GM21825 (cell line): ENCODE results near the gene LMO7.
"Not testable (repeated sequence)": the region's sequence is repeated elsewhere in the genome, so short reads cannot be mapped to it uniquely, and the experiment has no call there.

ENCODE experiments used
- ATAC-seq: cut with Tn5 transposase; IDR thresholded peaks from one replicate; pipeline ENCODE4 v1.9.1; 2021; ENCODE audit warnings: mild to moderate bottlenecking, moderate library complexity; ENCODE audit not compliant: unreplicated experiment

The LMO7 gene

DNA sequence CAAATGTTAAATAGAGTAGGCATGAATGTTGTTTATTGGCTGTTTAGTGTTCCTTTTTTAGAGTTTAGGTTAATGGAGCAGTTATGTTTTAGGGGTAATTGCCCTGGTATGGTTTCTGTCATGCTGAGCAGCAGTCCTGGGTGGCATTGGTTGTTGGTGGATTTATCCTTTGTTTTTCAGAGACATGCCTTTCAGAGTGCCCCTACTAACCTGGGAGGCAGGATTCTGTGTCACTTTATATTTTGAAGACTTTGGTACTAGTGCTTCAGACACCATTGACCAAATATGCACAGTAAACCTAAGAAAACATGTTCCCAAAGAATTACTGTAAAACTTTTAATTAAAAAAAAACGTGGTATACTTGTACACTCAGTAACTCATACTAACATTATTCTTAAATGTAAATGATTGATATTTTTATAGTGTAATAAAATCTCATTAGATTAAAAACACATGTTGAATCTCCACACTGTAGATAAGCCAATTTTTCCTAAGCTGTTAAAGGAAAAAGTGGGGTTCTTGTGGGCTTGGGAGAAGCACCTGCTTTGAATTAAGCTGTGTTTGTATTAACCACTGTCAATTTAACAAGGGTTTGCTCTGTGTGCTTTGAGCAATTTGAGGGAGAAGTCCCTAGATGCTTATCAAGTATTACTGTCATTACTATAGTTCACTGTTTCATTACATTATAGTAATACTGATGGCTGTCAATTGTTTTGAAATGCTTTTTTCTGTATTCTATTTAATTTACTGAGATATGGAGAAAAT, 133.2 kb downstream of the LMO7 start:
- ATAC-seq: no peak

DNA sequence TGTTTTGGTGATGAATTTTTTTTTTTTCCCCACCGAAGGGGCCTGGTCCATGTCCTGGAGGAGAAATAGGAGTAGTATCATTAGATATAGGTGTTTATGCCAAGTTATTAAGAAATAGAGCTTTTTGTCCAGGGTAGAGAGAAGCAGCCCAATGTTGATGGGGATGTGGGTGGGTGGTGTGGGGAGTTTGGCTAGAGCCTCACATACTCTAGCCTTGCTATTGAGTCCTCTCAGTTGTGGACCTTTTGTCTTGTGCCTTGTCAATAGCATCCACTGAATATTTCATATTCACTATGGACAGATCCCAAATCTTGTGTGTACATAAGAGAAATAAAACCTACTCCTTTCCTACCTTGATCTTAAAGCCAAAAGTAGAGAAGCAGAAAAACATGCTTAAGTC, 134.0 kb downstream of the LMO7 start:
- no peak for ATAC-seq

DNA sequence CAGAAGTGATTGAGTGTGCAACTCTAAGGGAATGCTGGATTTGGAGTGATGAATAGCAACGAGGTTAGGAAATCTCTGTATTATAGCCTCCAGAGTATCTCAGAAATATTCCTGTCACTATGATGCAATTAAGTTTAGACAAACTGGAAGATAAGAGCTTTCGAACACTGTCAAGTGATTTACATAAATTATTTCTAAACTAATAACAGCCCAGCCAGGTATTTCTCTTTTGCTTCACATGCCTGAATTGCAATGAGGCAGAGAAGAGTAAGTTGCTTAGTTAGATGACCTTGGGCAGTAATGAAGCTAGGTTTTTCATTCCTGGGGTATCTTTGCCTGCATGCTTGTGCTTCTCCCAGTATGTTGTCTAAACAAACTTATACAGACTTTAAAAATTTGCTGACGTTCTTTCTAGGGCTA, 134.5 kb downstream of the LMO7 start:
- ATAC-seq: no peak

DNA sequence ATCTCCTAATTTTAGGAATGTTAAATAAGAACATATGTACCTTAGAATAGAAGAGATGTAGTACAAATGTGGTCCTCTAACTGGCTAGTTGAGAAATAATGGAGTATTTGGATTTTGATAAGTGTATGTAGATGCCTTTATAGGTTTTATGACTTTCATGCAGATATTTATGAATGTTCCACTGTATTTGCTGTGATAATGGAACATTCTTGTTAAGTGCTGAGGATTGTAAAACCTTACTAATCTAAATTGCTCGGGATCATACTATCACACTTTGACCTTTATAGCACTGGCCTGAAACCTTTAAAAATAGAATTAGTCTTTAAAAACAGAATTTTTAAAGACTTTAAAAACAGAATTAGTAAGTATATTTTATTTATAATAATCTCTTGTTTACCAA, 135.1 kb downstream of the LMO7 start:
- no peak for ATAC-seq

DNA sequence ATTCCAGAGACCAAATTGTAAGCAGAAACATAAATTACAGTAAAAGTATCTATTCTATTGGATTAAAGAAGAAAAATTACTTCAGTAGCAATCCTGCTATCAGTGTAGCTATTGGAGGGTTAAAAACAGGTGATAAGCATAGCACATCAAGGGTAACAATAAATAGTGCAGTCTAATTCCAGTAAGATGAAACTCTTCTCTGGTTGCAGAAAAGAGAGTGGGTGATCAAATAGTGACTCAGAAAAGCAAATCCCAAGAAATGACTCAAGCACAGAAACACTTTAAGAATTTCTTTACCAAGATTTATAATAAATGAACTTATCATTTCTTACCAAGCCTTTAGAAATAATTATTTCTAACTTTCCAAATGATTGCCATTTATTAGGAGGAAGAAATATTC, 135.7 kb downstream of the LMO7 start:
- no peak for ATAC-seq

DNA sequence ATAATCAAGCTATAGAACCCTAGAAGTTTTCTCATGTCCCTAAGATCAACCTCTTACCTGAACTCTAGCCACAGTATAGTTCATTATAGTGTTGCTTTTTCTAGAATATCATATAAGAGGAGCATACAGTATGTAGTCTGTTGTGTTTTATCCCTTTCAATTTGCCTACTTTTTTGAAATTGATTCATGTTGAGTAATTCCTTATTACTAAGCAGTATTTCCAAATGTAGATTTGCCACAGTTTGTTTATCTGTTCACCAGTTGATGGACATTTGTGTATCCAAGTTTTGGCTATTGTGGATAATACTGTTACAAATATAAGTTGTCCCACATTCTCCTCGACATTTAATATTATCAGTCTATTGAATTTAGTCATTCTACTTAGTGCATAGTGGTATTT, 138.0 kb downstream of the LMO7 start:
- ATAC-seq: no peak

DNA sequence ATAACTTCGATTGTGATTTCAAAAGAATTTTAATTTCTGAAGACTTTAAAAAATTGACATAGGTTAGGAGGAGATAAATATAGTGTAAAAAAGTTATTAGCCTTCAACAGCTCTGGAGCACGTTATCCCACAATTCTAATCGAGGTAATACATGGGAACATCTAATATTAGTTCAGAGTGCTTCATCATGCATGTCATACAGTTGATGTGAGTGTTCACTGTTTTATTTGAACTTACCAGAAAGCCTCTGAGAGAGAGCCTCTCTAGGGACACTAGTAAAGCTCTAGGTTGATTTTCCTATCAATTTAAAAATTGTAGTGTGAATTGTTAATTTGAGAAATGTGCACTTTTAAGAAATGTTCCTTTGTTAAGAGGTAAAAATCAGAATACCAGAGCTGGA, 140.4 kb downstream of the LMO7 start:
- ATAC-seq: no peak

DNA sequence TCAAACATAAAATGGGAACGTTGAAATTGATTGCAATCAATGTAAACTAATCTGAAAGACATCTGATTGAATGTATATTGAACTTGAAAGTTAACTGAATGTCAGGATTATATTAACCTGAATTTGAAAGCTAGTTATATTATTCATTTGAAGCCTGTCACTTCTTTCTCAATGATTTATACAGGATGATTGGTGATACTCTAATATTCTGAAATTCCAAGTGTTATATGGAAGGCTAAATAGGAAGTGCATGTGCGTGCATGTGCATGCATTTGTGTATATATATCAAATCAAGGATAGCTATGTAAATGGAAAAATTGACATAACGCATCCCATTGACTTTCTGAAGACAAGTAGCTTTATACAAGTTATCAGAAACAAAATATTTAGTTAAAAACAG, 143.3 kb downstream of the LMO7 start:
- no peak for ATAC-seq

DNA sequence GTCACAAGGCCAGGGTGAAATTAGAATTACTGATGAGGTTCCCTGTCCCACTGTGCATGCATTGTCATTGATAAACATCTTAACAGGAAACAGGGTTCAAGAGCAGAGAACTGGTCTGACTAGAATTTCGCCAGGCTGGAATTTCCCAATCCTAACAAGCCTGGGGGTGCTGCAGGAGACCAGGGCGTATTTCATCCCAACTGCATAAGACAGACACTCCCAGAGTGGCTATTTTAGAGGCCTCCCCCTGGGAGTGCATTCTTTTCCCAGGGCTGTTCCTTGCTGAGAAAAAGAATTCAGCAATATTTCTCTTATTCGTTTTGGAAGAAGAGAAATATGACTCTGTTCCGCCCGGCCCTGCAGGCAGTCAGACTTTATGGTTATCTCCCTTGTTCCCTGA, 144.0 kb downstream of the LMO7 start:
- ATAC-seq: not testable (repeated sequence)

DNA sequence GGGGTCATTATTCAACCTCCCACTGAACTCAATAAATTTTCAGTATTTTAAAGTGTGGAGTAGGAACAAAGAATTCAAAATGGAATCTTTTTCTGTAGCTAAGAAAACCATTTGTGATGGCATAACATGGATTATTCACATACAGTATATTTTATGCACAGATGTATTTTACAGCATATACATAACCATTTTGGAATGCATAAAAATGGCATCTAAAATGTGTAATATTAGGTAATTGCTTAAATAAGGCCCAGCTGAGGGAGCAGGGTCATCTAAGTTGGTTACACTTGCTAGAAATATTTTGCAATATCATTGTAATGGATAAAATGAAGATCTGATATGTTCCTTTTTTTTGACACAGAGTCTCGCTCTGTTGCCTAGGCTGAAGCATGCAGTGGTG, 146.9 kb downstream of the LMO7 start:
- ATAC-seq: no peak

DNA sequence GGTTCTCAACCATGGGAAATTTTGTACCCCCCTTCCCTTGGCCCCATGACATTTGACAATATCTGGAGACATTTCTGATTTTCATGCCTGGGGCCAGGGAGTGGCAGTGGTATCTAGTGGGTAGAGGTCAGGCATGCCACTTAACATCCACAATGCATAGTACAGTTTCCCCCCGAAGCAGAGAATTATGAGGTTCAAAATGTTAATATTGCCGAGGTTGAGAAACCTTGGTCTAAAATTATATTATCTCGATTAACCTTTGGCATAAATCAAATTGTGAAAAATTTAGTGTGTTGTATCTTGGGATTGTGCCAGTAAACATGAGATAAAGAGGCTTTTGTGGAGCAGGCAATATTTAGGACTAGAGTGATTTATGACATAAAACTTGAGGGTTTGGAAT, 147.9 kb downstream of the LMO7 start:
- ATAC-seq: no peak

DNA sequence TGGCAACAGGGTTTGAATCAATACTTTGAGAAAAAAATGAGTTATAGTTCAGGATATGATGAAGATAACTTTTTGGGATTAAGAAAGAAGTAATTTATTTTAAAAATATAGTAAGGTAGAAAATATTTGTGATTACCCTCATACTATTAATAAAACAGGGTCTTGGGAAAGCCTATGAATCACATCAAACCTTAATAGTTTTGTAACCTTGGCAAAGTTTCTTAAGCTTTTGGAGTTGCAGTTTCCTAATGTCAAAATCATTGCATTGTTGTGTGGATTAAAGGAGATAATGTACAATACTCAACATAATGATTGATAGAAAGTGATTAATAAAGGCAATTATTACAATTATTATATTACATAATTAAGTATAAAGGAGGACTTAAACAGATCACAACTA, 149.0 kb downstream of the LMO7 start:
- ATAC-seq: no peak

DNA sequence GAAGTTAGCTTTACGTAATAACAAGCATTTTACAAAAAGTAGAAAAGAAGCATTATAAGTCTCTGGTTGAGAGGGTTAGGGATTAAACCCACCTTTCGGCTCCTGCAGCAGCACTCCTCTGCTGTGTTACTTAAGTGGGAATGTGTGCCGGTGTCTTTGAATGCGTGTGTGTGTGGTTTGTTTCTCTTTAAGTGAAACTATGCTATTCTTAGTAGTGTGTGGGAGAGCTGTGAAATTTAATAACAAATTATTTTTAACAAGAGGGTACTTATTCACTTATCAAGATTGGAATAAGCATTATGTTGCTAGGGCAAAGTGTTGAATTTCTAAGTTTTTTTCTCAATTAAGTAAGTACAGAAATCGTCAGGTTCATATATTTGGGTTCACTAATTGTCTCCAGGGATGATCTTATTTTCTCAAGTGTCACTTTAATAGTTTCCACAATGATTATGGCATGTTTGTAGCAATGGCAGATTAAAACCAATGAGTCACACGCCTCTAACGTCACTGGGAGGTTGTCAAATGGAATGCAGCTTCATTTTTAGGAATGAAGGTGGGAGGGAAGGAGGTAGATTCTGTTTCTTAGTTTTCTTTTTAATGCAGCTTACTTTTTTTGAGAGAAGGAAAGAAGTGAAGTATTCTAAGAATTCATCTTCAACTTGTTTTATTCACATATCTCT, 151.3 kb downstream of the LMO7 start:
- ATAC-seq: no peak

DNA sequence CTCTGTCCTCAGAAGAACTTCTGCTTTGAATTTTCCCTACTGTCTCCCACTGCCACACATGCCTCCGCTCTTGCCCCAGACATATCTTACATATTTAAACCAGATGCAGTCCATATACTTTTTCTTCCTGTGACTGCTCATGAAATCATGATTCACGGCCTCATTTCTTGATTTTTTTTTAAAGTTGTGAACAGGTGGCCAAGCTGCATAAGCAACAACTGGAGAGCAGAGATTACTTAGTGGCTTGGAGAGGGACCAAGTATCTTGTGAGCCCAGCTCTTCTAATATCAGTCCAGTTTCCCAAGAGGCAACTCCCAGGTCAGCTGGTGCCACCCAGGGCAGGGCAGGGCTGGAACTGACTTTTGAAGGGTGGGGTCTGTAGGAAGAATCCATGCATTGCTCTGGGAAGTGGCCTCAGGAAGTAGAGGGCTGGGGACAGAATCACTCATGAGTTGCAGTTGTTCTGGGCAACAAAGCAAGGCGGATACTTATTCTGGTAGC, 152.4 kb downstream of the LMO7 start:
- ATAC-seq: no peak

DNA sequence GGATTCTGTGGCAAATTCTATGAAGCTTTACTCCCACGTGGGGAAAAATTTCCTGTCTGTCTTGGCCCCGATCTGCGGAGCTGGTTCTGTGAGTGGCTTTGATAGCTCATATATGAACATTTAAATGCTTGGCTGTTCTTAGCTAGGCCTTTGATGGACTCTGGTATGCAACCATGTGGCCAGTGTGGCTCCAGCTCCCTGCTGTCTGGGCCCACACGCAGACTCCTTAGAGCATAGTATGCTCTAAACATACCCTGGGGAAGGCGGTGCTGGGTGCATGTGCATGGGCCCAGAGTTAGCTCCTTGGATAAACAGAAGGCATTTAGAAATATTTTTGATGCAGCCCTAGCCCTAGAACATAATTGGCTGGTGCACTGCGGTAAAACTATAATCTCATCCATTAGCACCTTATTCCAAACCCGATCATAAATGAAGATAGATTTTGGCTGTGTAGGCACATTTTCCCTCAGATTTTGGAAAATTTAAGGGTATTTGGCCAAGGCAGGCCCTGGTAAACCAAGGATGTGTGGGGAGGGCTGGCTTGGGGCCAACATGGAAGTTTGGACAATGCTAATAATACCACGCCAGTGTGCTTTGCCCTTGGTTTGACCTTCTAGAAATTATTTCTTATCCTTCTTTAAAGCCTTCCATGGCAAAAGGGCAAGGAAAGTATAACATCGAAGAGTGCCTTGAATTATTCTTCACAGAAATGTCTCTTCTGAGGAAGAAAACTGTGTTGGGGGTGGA, 153.5 kb downstream of the LMO7 start:
- ATAC-seq: no peak

DNA sequence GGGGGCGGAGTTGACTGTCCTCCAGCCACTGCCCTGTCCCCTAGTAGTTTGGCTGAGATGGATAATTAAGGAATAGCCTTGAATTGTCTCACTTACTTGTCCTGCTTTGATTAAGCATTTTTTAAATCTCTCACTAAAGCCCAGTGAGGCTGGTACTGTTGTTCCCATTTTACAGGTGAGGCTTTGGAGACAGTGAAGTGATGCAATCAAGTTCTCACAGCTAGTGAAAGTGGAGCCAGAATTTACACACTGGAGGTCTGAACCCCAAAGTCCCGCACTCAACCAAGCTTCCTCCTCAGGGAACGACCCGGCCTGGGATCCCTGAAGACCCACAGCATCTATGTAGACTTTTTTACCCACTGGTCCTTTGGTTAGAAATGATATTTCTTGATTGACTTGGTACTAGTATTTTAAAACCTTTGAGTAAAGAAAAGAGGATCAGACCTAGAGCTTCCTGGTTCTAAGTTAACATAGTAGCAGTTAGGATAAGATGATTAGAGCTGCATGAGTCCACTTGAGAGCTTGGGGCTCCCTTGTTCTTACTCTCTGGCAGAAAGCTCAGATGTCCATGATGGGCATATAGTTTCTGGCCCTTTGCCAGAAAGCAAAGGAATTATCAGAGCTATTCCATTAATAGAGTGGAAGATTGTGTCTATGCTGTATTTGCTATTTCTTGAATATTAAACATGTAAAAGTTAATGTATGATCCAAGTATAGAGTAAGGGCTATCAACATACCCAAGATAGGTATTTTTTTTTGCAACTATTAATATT, 154.3 kb downstream of the LMO7 start:
- ATAC-seq: no peak

DNA sequence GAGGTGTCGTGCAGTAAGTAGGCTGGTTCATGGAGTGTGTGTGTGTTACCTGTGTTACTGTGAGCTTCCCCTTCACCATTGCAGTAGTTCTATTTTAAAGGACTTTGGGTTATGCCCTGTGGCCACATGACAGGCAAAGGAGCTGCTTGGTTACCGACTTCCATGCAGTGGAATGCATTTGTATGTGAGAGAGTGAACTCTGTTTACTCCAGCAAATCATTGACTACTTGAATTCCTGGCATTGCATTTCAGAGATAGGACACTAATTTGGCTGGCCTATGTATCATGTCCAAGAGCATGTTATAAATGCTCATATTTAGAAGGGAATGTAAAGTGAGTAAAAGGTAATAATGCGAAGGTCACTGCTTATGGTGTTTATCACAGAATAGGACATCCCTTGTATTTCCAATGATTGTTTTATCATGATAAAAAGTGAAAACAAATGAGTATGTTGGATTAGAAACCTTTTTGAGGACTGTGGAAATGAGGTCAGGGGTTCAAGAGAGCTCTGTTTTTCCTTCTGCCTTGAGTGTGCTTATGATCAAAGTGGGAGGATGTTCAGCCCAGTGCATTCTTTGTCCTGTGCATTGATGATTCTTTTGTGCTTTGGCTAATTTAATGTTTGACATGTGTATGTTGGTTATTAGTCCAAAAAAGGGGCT, 156.5 kb downstream of the LMO7 start:
- ATAC-seq: no peak

DNA sequence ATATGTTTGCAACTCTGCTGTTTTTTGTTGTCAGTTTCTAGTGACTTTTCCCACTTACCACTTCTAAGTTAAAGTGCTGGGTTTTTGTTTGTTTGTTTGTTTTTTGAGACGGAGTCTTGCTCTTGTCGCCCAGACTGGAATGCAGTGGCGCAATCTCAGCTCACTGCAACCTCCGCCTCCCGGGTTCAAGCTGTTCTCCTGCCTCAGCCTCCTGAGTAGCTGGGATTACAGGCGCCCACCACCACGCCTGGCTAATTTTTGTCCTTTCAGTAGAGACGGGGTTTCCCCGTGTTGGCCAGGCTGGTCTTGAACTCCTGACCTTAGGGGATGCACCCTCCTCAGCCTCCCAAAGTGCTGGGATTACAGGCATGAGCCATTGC, 157.0 kb downstream of the LMO7 start:
- not testable (repeated sequence) for ATAC-seq

DNA sequence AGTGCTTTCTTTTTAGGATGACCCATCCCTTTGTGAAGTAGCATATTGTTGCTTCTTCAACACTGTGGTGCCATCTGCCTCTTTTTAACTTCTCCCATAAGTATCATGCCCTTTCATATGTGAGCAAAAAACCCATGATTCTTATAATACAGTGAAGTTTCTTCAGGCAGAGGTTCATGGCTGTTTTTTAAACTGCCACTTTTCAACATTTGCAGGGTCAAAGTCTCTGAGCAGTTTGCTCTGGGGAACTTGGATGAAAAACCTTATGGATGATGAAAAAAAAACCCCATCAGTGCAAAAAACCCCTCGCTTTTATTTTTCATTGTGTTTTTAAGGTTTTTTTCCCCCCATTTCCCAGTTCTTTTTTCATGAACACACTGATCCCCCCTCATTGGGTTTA, 158.5 kb downstream of the LMO7 start:
- no peak for ATAC-seq

DNA sequence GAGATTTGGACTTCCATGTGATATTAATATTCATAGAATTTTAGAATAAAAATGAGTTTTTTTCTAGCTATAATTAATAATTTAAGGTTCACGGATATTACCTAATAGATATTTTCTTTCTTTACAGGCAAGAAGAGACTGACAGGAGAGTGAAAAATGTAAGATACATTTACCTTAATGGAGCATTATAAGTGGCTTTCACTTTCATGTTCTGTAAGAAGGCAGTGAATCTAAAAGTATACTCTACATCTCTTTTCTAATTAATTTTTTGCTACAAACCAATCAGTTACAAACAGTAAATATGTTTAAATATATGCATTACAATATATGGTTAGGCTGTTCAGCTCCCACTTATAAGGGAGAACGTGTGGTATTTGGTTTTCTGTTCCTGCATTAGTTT, 159.1 kb downstream of the LMO7 start:
- no peak for ATAC-seq

DNA sequence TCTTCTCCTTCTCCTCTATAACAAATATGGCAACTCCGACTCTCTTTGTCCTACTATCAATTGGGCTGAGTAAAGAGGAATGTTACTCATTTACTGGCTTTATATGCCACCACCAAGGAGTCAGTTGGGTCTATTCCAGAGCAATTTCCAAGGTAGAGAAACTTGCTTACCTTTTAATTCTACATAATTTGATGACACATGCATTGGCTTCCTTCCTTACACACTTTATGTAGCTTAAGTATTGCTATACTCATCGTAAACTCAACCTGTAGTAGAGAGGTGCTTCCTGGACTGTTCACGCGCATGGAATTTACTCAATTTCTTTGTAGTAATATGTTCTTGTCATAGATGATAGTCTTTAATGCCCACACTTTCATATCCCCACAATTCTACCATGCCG, 160.7 kb downstream of the LMO7 start:
- ATAC-seq: no peak
